HUES6 (cell line): ENCODE data around the gene ARMC2.
"Not testable (repeated sequence)": the region's sequence is repeated elsewhere in the genome, so short reads cannot be mapped to it uniquely, and the experiment has no call there.

Experiments
- H3K27ac ChIP-seq: 2 replicates; pipeline ENCODE4 v1.7.0; 2013; ENCODE audit warnings: low read depth, mild to moderate bottlenecking, low read length, inconsistent platforms
- H3K27me3 ChIP-seq: 2 replicates; pipeline ENCODE4 v1.6.1; 2013; ENCODE audit warnings: low read length; ENCODE audit not compliant: control insufficient read depth, insufficient read depth
- H3K36me3 ChIP-seq: 2 replicates; pipeline ENCODE4 v1.6.1; 2013; ENCODE audit warnings: low read length; ENCODE audit not compliant: control insufficient read depth, insufficient read depth
- H3K4me1 ChIP-seq: 2 replicates; pipeline ENCODE4 v1.6.1; 2013; ENCODE audit warnings: low read length; ENCODE audit not compliant: control insufficient read depth, insufficient read depth
- H3K4me3 ChIP-seq: 2 replicates; pipeline ENCODE4 v1.5.1; 2013; ENCODE audit warnings: low read depth, low read length
- H3K9ac ChIP-seq: one replicate; pipeline ENCODE4 v1.6.1; 2013; ENCODE audit warnings: mild to moderate bottlenecking, low read length
- H3K9me3 ChIP-seq: 2 replicates; pipeline ENCODE4 v1.6.1; 2013; ENCODE audit warnings: low read depth, low read length; ENCODE audit not compliant: control insufficient read depth, insufficient read depth

The ARMC2 gene

GRCh38 chr6:108806665-108807064 is 41.6 kb upstream of the ARMC2 start:
- H3K9me3 ChIP-seq, result no peaks in the 10 kb centered on the region
- H3K9ac ChIP-seq, result no peak overlapping the region
- H3K36me3 ChIP-seq, result no peaks in the 10 kb centered on the region
- H3K27ac ChIP-seq, result no peak overlapping the region
- H3K4me3 ChIP-seq, result no peak overlapping the region
- no peaks in the 10 kb centered on the region; the same call in 1 of the 2 replicates for H3K27me3 ChIP-seq
- no peaks in the 10 kb centered on the region for H3K4me1 ChIP-seq

GRCh38 chr6:108807928-108808327 is 40.3 kb upstream of the ARMC2 start:
- H3K27ac ChIP-seq, result no peak overlapping the region
- H3K4me1 ChIP-seq, result no peaks in the 10 kb centered on the region
- H3K9ac ChIP-seq, result no peak overlapping the region
- no peak overlapping the region for H3K4me3 ChIP-seq
- no peaks in the 10 kb centered on the region; the same call in 1 of the 2 replicates for H3K27me3 ChIP-seq
- H3K36me3 ChIP-seq, result no peaks in the 10 kb centered on the region
- H3K9me3 ChIP-seq, result no peaks in the 10 kb centered on the region

GRCh38 chr6:108809211-108809610 is 39.0 kb upstream of the ARMC2 start:
- Histone ChIP-seq H3K4me3 (no peak overlapping the region), H3K36me3 (no peaks in the 10 kb centered on the region), H3K4me1 (no peaks in the 10 kb centered on the region), H3K27ac (no peak overlapping the region), H3K9ac (no peak overlapping the region), H3K9me3 (no peaks in the 10 kb centered on the region), H3K27me3 (no peaks in the 10 kb centered on the region)

DNA sequence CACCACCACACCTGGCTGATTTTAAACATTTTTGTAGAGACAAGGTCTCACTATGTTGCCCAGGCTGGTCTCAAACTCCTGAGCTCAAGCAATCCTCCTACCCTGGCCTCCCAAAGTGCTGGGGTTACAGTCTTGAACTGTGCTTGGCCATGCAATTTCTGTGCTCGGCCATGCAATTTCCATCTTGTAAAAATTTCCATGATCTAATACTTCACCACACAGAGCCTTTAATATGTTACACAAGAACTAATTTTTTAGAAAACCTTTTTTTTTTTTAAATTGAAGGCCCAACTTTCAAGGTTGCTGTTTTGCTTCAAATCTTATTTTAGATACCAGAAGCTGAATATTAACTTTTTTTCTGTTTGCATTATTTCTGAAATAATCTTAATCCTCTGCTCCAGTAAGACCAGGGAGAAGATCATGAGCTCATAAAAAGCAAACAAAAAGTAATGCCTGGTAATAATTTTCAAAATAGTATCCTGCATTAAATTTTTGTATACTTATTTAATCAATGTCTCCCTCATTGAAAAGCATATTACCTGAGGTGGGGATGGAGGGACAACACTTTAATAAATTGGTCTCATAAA is 38.1 kb upstream of the ARMC2 start:
- H3K9ac ChIP-seq, result no peak overlapping the region
- H3K27me3 ChIP-seq, result no peaks in the 10 kb centered on the region
- H3K27ac ChIP-seq, result no peak overlapping the region
- H3K4me1 ChIP-seq, result no peaks in the 10 kb centered on the region
- H3K4me3 ChIP-seq, result no peak overlapping the region
- H3K36me3 ChIP-seq, result no peaks in the 10 kb centered on the region
- H3K9me3 ChIP-seq, result no peaks in the 10 kb centered on the region

- Histone ChIP-seq H3K36me3 (no peaks in the 10 kb centered on the region), H3K27me3 (no peaks in the 10 kb centered on the region), H3K9me3 (no peaks in the 10 kb centered on the region), H3K4me3 (no peak overlapping the region), H3K27ac (no peak overlapping the region), H3K4me1 (no peaks in the 10 kb centered on the region), H3K9ac (no peak overlapping the region)
These were observed 36.7 kb upstream of the ARMC2 start for GRCh38 chr6:108811490-108811889.

DNA sequence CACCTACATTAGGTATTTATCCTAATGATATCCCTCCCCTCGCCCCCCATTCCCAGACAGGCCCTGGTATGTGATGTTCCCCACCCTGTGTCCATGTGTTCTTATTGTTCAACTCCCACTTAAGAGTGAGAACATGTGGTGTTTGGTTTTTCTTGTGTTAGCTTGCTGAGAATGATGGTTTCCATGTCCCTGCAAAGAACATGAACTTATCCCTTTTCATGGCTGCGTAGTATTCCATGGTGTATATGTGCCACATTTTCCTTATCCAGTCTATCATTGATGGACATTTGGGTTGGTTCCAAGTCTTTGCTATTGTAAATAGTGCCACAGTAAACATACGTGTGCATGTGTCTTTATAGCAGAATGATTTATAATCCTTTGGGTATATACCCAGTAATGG is 35.0 kb upstream of the ARMC2 start:
- H3K36me3 ChIP-seq, H3K9ac ChIP-seq, H3K4me1 ChIP-seq, H3K9me3 ChIP-seq, H3K4me3 ChIP-seq, H3K27ac ChIP-seq, H3K27me3 ChIP-seq: not testable (repeated sequence)

DNA sequence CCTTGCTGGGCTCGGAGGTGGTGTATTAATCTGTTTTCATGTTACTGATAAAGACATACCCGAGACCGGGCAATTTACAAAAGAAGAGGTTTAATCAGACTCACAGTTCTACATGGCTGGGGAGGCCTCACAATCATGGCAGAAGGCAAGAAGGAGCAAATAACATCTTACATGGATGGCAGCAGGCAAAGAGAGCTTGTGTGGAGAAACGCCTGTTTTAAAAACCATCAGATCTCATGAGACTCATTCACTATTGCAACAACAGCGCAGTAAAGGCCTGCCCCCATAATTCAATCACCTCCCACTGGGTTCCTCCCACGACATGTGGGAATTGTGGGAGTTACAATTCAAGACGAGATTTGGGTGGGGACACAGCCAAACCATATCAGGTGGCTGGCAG is 30.9 kb upstream of the ARMC2 start:
- H3K9ac ChIP-seq, H3K4me3 ChIP-seq, H3K36me3 ChIP-seq, H3K27ac ChIP-seq, H3K4me1 ChIP-seq, H3K9me3 ChIP-seq, H3K27me3 ChIP-seq: not testable (repeated sequence)

- Histone ChIP-seq H3K9me3 (peaks cover 13% of the 10 kb centered on the region; the same call in 1 of the 2 replicates), H3K9ac (no peak overlapping the region), H3K27me3 (no peaks in the 10 kb centered on the region), H3K36me3 (no peaks in the 10 kb centered on the region), H3K4me1 (no peaks in the 10 kb centered on the region), H3K27ac (no peak overlapping the region), H3K4me3 (no peak overlapping the region)
These were observed 28.2 kb upstream of the ARMC2 start for GRCh38 chr6:108820006-108820405.

- Histone ChIP-seq H3K4me3 (no peak overlapping the region), H3K9me3 (peaks cover 17% of the 10 kb centered on the region; the same call in 1 of the 2 replicates), H3K27me3 (no peaks in the 10 kb centered on the region), H3K9ac (no peak overlapping the region), H3K4me1 (no peaks in the 10 kb centered on the region), H3K36me3 (no peaks in the 10 kb centered on the region), H3K27ac (no peak overlapping the region)
These were observed 25.8 kb upstream of the ARMC2 start for GRCh38 chr6:108822401-108822800.

- H3K4me3 ChIP-seq, result no peak overlapping the region
- peaks cover 8% of the 10 kb centered on the region; the same call in 1 of the 2 replicates for H3K9me3 ChIP-seq
- H3K9ac ChIP-seq, result no peak overlapping the region
- H3K4me1 ChIP-seq, result no peaks in the 10 kb centered on the region
- H3K36me3 ChIP-seq, result no peaks in the 10 kb centered on the region
- no peaks in the 10 kb centered on the region for H3K27me3 ChIP-seq
- no peak overlapping the region for H3K27ac ChIP-seq
These were observed 22.9 kb upstream of the ARMC2 start for GRCh38 chr6:108825326-108825725.

DNA sequence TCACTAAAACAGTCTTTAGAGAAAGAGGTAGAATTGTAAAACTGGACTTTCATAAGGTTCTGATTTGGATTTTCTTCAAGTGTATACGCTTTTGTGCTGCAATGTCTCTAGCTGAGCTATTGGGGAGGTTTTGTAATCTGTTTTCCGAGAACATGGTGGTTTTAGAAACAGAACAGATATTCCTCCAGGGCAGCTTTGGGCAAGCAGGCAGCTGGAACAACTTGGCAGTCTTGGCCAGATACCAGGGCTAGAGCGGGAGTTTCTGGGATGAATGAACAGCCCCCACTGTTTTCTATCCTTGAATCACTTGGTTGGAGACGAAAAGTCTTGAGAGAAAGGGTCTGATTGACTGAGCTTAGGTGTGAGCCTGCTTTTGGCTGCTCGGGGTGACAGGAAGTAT is 17.1 kb upstream of the ARMC2 start:
- Histone ChIP-seq H3K4me1 (no peaks in the 10 kb centered on the region), H3K27me3 (no peaks in the 10 kb centered on the region), H3K9me3 (no peaks in the 10 kb centered on the region), H3K36me3 (no peaks in the 10 kb centered on the region), H3K27ac (no peak overlapping the region), H3K4me3 (no peak overlapping the region), H3K9ac (no peak overlapping the region)

DNA sequence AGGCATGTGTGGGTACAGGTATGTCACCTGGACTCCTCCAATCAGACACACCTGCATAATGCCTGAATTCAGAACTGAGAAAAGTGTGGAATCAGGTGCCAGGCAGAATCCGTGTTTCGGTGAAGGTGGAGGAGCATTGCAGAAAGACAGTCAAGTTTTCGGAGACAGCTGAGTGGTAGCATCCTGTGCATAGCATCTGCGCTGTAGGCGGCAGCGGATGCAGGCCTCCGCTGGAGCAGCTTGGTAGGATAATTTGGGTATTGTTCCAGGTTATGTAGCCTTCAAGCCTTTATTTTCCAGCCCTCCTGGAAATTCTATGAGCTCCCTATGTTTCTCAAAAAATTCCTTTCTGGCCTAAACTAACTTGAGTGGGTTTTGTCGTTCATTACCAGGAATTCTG is 15.5 kb upstream of the ARMC2 start:
- H3K4me1 ChIP-seq, result peaks cover 7% of the 10 kb centered on the region
- no peak overlapping the region for H3K27ac ChIP-seq
- H3K4me3 ChIP-seq, result no peak overlapping the region
- H3K36me3 ChIP-seq, result no peaks in the 10 kb centered on the region
- no peaks in the 10 kb centered on the region for H3K9me3 ChIP-seq
- H3K27me3 ChIP-seq, result peaks cover 4% of the 10 kb centered on the region
- H3K9ac ChIP-seq, result no peak overlapping the region
